Sigmoid colon (tissue), 4 donors: Measurements from ENCODE around the gene SLC26A9.

Experiments
- EP300 ChIP-seq, 4 donors: sonication (generic); formaldehyde crosslinking; IDR thresholded peaks; one replicate each; pipeline ENCODE4 v1.6.1; 2017; ENCODE audit warnings: antibody characterized with exemption in 4 of 4
- POLR2A ChIP-seq, 2 donors: fragments of 450-650 bp; IDR thresholded peaks; one replicate each; pipeline ENCODE4 v1.6.1; 2016; ENCODE audit warnings: antibody characterized with exemption in 2 of 2, mild to moderate bottlenecking in 2 of 2, moderate library complexity in 2 of 2
- TF ChIP-seq, protein P1 (sequence below), 4 experiments: fragments of 450-650 bp in 3 of 4; fragments of 200-600 bp in 1 of 4; IDR thresholded peaks; one replicate each; pipeline ENCODE4 v1.5.1; 2016 to 2019; ENCODE audit warnings: antibody characterized with exemption in 4 of 4, mild to moderate bottlenecking in 3 of 4, moderate library complexity in 2 of 4

- TF ChIP-seq, protein P1, sequence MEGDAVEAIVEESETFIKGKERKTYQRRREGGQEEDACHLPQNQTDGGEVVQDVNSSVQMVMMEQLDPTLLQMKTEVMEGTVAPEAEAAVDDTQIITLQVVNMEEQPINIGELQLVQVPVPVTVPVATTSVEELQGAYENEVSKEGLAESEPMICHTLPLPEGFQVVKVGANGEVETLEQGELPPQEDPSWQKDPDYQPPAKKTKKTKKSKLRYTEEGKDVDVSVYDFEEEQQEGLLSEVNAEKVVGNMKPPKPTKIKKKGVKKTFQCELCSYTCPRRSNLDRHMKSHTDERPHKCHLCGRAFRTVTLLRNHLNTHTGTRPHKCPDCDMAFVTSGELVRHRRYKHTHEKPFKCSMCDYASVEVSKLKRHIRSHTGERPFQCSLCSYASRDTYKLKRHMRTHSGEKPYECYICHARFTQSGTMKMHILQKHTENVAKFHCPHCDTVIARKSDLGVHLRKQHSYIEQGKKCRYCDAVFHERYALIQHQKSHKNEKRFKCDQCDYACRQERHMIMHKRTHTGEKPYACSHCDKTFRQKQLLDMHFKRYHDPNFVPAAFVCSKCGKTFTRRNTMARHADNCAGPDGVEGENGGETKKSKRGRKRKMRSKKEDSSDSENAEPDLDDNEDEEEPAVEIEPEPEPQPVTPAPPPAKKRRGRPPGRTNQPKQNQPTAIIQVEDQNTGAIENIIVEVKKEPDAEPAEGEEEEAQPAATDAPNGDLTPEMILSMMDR (IDR thresholded peaks at IDR 0.05) = no peak
- TF ChIP-seq POLR2A (IDR thresholded peaks at IDR 0.05) (no peak), EP300 (IDR thresholded peaks at IDR 0.05) (no peak)
Observed at GRCh38 chr1:205927676-205928075, 15.6 kb downstream of the SLC26A9 start.
